ENCODE measurements around the gene GTPBP6. TPM values are rescaled to one million over a fixed set of nuclear protein-coding genes. Genes with fewer than 3 reads are reported as not detected.

Gene GTPBP6
- total RNA-seq, 1 experiment from 2014 or later = 37.4 TPM

DNA sequence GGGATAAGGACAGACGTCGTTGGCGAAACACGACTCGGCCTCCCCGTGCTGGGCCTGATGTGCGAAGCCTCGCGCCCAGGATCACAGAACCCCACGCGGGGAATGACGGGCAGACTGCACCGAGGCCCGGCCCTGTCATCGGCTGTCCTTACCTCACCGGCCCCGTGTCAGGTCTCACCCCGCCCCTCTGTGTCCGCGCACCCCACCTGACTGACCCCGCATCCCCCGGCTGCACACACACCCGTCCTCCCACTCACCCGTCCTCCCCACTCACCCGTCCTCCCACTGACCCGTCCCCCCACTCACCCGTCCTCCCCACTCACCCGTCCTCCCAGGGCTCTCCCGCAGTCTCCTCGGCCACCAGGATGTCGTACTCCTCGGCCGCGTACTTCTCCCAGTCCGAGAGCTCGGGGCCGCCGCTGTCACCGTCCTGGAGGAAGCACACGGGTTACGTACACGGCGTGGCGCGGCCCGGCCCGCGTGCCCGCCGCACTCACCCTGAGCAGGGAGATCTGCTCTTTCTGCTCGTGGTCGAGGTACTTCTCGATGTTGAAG, 19.8 kb upstream of the GTPBP6 start:
- in situ Hi-C loops (cut with HindIII; ENCODE audit: low pct_unique_long_range_greater_than_20kb, low sequenced_read_pairs) = no loop called here
- ChIA-PET POLR2A (no interaction called here), CTCF (no interaction called here)
- intact Hi-C loops (cut with micrococcal nuclease; ENCODE audit: unreplicated experiment) = no loop called here
- H3K9me3 ChIP-seq (ENCODE audit: control insufficient read depth, insufficient read depth, low read depth, low read length) = no peaks in the 10 kb centered on the region
- H3K4me1 ChIP-seq (ENCODE audit: control insufficient read depth, insufficient read depth, low read length) = no peaks in the 10 kb centered on the region
- H3K27ac ChIP-seq (ENCODE audit: low read length) = no peak overlapping the region
- TF ChIP-seq, protein P1, sequence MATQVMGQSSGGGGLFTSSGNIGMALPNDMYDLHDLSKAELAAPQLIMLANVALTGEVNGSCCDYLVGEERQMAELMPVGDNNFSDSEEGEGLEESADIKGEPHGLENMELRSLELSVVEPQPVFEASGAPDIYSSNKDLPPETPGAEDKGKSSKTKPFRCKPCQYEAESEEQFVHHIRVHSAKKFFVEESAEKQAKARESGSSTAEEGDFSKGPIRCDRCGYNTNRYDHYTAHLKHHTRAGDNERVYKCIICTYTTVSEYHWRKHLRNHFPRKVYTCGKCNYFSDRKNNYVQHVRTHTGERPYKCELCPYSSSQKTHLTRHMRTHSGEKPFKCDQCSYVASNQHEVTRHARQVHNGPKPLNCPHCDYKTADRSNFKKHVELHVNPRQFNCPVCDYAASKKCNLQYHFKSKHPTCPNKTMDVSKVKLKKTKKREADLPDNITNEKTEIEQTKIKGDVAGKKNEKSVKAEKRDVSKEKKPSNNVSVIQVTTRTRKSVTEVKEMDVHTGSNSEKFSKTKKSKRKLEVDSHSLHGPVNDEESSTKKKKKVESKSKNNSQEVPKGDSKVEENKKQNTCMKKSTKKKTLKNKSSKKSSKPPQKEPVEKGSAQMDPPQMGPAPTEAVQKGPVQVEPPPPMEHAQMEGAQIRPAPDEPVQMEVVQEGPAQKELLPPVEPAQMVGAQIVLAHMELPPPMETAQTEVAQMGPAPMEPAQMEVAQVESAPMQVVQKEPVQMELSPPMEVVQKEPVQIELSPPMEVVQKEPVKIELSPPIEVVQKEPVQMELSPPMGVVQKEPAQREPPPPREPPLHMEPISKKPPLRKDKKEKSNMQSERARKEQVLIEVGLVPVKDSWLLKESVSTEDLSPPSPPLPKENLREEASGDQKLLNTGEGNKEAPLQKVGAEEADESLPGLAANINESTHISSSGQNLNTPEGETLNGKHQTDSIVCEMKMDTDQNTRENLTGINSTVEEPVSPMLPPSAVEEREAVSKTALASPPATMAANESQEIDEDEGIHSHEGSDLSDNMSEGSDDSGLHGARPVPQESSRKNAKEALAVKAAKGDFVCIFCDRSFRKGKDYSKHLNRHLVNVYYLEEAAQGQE (IDR thresholded peaks at IDR 0.05; ENCODE audit: insufficient read depth in 1 of 2, low read depth in 2 of 2, low read length in 1 of 2) = no peak
- no peak for TF ChIP-seq POLR2AphosphoS5 (IDR thresholded peaks at IDR 0.05; ENCODE audit: low read depth, low read length)
- DNase-seq (ENCODE audit: low read depth, low spot score) (no peak), ATAC-seq (no peak)
- H3K4me3 ChIP-seq (ENCODE audit: low read depth in 2 of 2, low read length in 2 of 2) = no peak overlapping the region
- H3K27me3 ChIP-seq (ENCODE audit: control insufficient read depth, insufficient read depth, low read length) = no peaks in the 10 kb centered on the region
- no peaks in the 10 kb centered on the region for H3K36me3 ChIP-seq (ENCODE audit: control insufficient read depth, insufficient read depth, low read length)
- BruUV-seq (replicated peaks) = no TSS peak

DNA sequence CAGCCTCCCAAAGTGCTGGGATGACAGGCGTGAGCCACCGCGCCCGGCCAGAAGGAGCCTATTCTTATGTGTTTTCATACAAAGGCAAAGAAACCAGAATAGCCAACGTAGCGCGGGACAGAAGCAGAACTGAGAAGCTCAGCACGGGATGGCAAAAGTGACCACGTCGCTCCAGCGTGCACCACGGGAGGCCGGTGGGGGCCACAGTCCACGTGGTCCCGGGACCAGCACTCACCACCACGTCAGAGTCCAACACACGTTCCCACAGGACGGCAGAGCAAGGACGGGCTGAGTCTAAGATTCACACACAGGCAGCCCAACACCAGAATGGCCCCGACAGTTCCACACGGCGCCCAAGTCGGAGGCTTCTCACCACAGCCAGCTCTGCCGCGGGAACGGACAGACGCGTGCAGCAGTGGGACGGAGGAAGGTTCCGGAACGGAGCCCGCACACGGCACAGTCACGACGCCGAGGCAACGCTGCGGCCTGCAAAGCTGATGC, 18.8 kb upstream of the GTPBP6 start:
- Histone ChIP-seq H3K27ac (ENCODE audit: low read length) (no peak overlapping the region), H3K9me3 (ENCODE audit: control insufficient read depth, insufficient read depth, low read depth, low read length) (no peaks in the 10 kb centered on the region), H3K27me3 (ENCODE audit: control insufficient read depth, insufficient read depth, low read length) (no peaks in the 10 kb centered on the region), H3K4me1 (ENCODE audit: control insufficient read depth, insufficient read depth, low read length) (no peaks in the 10 kb centered on the region), H3K36me3 (ENCODE audit: control insufficient read depth, insufficient read depth, low read length) (no peaks in the 10 kb centered on the region), H3K4me3 (ENCODE audit: low read depth in 2 of 2, low read length in 2 of 2) (no peak overlapping the region)
- no peak for TF ChIP-seq SIN3A (IDR thresholded peaks at IDR 0.05; ENCODE audit: borderline replicate concordance, insufficient read depth, low read depth, low read length)
- TF ChIP-seq, protein P1 (IDR thresholded peaks at IDR 0.05; ENCODE audit: insufficient read depth in 1 of 2, low read depth in 2 of 2, low read length in 1 of 2) = no peak
- no peak for TF ChIP-seq TCF7L2 (IDR thresholded peaks at IDR 0.05; ENCODE audit: low read depth, low read length)
- TF ChIP-seq, protein P2, sequence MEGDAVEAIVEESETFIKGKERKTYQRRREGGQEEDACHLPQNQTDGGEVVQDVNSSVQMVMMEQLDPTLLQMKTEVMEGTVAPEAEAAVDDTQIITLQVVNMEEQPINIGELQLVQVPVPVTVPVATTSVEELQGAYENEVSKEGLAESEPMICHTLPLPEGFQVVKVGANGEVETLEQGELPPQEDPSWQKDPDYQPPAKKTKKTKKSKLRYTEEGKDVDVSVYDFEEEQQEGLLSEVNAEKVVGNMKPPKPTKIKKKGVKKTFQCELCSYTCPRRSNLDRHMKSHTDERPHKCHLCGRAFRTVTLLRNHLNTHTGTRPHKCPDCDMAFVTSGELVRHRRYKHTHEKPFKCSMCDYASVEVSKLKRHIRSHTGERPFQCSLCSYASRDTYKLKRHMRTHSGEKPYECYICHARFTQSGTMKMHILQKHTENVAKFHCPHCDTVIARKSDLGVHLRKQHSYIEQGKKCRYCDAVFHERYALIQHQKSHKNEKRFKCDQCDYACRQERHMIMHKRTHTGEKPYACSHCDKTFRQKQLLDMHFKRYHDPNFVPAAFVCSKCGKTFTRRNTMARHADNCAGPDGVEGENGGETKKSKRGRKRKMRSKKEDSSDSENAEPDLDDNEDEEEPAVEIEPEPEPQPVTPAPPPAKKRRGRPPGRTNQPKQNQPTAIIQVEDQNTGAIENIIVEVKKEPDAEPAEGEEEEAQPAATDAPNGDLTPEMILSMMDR (IDR thresholded peaks at IDR 0.05) = no peak
- TF ChIP-seq POLR2AphosphoS5 (IDR thresholded peaks at IDR 0.05; ENCODE audit: low read depth, low read length) = no peak
- ATAC-seq = no peak
- intact Hi-C loops (cut with micrococcal nuclease; ENCODE audit: unreplicated experiment) = no loop called here
- in situ Hi-C loops (cut with HindIII; ENCODE audit: low pct_unique_long_range_greater_than_20kb, low sequenced_read_pairs) = no loop called here
- CTCF ChIA-PET = no interaction called here
- POLR2A ChIA-PET = no interaction called here
- no peak for DNase-seq (ENCODE audit: low read depth, low spot score)
- BruUV-seq (replicated peaks) = no TSS peak

All from Panc1 (cell line).